Neural crest cell (in vitro differentiated cells): ENCODE data around the gene ARHGAP15. TPM values are rescaled to one million over a fixed set of nuclear protein-coding genes. Genes with fewer than 3 reads are reported as not detected.

Experiments used
- DNase-seq: peaks from one replicate; pipeline ENCODE4 v3.0.0; 2021; ENCODE audit warnings: low read depth, mixed read lengths, low spot score
- H3K27ac Mint-ChIP-seq: one replicate; pipeline ENCODE4 v1.8.0; 2021; ENCODE audit warnings: mild to moderate bottlenecking, mixed read lengths; ENCODE audit not compliant: unreplicated experiment
- H3K27me3 Mint-ChIP-seq: 2 replicates; pipeline ENCODE4 v1.8.0; 2021; ENCODE audit warnings: low read depth, mild to moderate bottlenecking, mixed read lengths
- H3K36me3 Mint-ChIP-seq: 2 replicates; pipeline ENCODE4 v1.8.0; 2021; ENCODE audit warnings: low read depth, mild to moderate bottlenecking, mixed read lengths
- H3K4me1 Mint-ChIP-seq: 2 replicates; pipeline ENCODE4 v1.8.0; 2021; ENCODE audit warnings: mixed read lengths
- H3K4me3 Mint-ChIP-seq: one replicate; pipeline ENCODE4 v1.8.0; 2021; ENCODE audit warnings: mild to moderate bottlenecking, mixed read lengths
- H3K9me3 Mint-ChIP-seq: 2 replicates; pipeline ENCODE4 v1.8.0; 2021; ENCODE audit warnings: mixed read lengths
- total RNA-seq: library from RNA; stranded (reverse); gene quantifications from 2 replicates; pipeline ENCODE4 v1.2.1, GENCODE V29; 2021
- TF ChIP-seq, protein P1 (sequence below): fragments of 200-600 bp; sonication (generic); conservative IDR thresholded peaks from 2 replicates; pipeline ENCODE4 v1.5.0; 2021; ENCODE audit warnings: antibody characterized with exemption, mild to moderate bottlenecking

The ARHGAP15 gene
- total RNA-seq, 1 donor from 2014 or later = 2.8 TPM

DNA sequence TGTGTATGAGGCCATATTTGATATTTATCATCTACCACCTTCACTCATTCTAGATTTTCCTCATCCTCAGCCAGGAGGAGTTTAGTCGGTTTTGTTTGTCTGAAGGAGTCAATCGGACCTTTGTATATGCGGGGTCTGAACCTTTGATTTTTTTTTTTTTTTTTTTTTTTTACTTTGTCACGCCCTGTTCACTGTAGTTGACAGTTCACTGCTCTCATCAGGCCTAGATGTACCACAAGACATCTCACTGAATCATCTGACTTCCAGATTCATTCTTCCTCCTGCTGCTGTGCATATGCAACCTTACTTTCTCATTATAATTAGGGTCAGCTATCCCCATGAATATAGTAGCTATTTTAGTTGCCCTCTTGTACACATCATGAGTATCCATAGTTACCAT, 133.2 kb downstream of the ARHGAP15 start:
- TF ChIP-seq, protein P1, sequence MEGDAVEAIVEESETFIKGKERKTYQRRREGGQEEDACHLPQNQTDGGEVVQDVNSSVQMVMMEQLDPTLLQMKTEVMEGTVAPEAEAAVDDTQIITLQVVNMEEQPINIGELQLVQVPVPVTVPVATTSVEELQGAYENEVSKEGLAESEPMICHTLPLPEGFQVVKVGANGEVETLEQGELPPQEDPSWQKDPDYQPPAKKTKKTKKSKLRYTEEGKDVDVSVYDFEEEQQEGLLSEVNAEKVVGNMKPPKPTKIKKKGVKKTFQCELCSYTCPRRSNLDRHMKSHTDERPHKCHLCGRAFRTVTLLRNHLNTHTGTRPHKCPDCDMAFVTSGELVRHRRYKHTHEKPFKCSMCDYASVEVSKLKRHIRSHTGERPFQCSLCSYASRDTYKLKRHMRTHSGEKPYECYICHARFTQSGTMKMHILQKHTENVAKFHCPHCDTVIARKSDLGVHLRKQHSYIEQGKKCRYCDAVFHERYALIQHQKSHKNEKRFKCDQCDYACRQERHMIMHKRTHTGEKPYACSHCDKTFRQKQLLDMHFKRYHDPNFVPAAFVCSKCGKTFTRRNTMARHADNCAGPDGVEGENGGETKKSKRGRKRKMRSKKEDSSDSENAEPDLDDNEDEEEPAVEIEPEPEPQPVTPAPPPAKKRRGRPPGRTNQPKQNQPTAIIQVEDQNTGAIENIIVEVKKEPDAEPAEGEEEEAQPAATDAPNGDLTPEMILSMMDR = no peak
- peaks cover 10% of the 10 kb centered on the region for H3K4me1 Mint-ChIP-seq
- H3K27ac Mint-ChIP-seq = no peak overlapping the region
- H3K9me3 Mint-ChIP-seq = peaks cover 6% of the 10 kb centered on the region
- no peak for DNase-seq
- H3K36me3 Mint-ChIP-seq = no peaks in the 10 kb centered on the region
- no peak overlapping the region for H3K4me3 Mint-ChIP-seq
- H3K27me3 Mint-ChIP-seq = no peaks in the 10 kb centered on the region

DNA sequence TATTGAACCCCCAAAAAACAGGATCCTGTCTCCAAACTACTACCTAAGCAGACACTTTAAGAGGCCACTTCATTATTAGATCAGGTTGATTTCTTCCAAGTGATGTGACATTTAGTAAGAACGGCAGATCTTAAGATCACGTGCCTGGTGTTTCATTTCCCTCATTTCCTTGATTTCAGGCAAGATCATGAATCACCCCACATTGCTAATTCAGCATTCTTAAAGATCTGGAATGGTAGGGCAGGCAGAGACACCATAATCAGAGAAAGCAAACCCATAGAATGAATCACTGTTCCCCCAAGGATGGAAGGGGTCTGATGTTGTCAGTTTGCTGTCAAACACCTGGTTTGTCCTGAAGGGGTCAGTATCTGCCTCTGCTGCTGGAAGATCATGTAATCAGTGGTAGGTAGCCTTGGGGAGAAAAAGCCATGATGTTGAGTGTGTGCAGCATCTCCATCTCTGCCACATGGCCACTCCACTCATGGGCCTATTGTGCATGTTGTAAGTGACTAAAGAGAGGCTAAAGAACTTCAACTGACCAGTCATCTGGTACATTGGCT, 133.9 kb downstream of the ARHGAP15 start:
- TF ChIP-seq, protein P1 = no peak
- Mint-ChIP-seq H3K36me3 (no peaks in the 10 kb centered on the region), H3K9me3 (peaks cover 6% of the 10 kb centered on the region), H3K27ac (no peak overlapping the region), H3K4me1 (peaks cover 10% of the 10 kb centered on the region), H3K27me3 (no peaks in the 10 kb centered on the region), H3K4me3 (no peak overlapping the region)
- DNase-seq = no peak

DNA sequence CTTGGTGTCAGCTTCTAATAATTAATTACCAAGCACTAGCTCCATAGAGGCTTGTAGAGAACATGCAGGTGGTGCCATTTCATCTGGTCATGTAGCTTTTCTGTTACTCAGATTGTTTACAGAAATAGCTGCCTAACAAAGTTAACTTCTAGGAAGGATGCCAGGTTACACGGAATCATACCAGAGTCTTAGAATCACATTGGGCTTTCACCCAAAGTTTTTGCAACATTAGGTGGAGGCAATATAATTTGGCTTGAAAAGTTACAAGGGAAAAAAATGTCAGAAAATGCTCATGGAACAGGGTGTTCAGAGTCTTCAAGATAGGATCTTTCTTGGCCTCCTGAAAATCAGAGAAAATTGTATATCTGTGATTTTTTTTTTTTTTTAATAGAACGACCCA, 135.6 kb downstream of the ARHGAP15 start:
- Mint-ChIP-seq H3K4me3 (no peak overlapping the region), H3K9me3 (peaks cover 6% of the 10 kb centered on the region), H3K27me3 (no peaks in the 10 kb centered on the region), H3K36me3 (no peaks in the 10 kb centered on the region), H3K4me1 (no peaks in the 10 kb centered on the region), H3K27ac (no peak overlapping the region)
- no peak for DNase-seq
- TF ChIP-seq, protein P1 = no peak

DNA sequence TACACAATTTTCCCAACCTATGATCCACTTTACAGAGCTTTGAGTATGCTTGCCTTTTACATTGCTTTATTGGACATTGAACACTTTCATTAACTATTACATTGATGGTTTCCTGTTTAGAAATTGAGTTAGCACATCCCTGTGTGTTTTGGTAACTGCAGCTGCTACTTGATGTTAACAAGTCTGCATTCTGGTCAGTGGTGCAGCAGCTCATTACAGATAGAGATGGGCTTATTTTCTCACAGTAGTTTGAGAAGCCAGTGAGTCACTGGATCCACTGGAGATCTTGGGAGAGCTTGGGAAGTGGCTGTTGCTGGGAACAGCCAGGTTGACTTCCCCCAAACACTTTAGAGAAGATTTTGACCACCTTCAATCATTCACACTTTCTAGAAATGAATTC, 150.5 kb downstream of the ARHGAP15 start:
- no peaks in the 10 kb centered on the region for H3K9me3 Mint-ChIP-seq
- H3K4me3 Mint-ChIP-seq = no peak overlapping the region
- H3K4me1 Mint-ChIP-seq = no peaks in the 10 kb centered on the region
- TF ChIP-seq, protein P1 = no peak
- H3K27ac Mint-ChIP-seq = no peak overlapping the region
- no peak for DNase-seq
- H3K36me3 Mint-ChIP-seq = no peaks in the 10 kb centered on the region
- H3K27me3 Mint-ChIP-seq = no peaks in the 10 kb centered on the region

DNA sequence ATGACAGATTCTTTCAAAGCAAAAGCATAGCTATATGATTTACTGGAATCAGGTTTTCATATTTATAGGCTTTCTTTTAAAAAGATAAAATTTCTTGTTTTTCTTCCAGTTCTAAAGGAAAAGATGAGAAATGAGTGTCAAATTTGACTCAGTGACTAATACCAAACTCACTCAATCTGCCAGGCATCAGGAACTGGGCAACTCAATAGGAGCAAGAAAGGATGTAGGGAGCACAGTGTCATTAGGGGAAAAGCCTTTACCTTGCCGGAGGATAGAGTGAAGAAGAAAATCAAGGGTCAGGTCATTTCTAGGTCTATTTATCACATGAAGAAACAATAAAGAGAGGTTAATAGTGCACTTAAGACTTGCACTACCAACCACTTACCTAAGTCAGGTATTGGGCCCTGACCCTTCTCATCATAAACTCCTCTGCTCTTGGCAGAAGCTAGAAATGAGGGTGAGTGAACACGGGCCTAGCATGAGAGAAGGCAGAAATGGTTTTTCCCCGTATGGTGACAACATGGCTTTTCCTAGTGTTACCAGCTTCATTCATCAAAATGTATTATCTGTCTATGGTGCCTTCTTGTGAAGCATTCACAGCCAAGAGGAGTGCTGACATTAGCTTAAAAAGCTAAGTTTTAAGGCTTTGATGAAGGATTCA, 151.0 kb downstream of the ARHGAP15 start:
- Mint-ChIP-seq H3K4me3 (no peak overlapping the region), H3K4me1 (no peaks in the 10 kb centered on the region), H3K27ac (no peak overlapping the region), H3K27me3 (no peaks in the 10 kb centered on the region), H3K9me3 (no peaks in the 10 kb centered on the region), H3K36me3 (no peaks in the 10 kb centered on the region)
- TF ChIP-seq, protein P1 = no peak
- no peak for DNase-seq
